Hepatocyte (in vitro differentiated cells): Measurements from ENCODE around the gene RDX. TPM values are rescaled to one million over a fixed set of nuclear protein-coding genes. Genes with fewer than 3 reads are reported as not detected.
A peak's percentile ranks its signal among the peaks of the same experiment; 100 is the strongest.

Experiments
- DNase-seq: peaks from one replicate; pipeline ENCODE4 v3.0.0-alpha.2; 2016; ENCODE audit warnings: low spot score
- H2AFZ ChIP-seq: fragments of 200-600 bp; sonication (generic); 2 replicates; pipeline ENCODE4 v1.6.0; 2016; ENCODE audit warnings: antibody characterized with exemption, mild to moderate bottlenecking
- H3K27ac ChIP-seq: fragments of 200-600 bp; sonication (generic); 2 replicates; pipeline ENCODE4 v1.5.1; 2016; ENCODE audit warnings: mild to moderate bottlenecking
- H3K27me3 ChIP-seq: fragments of 200-600 bp; sonication (generic); 2 replicates; pipeline ENCODE4 v1.6.1; 2016
- H3K36me3 ChIP-seq: fragments of 200-600 bp; sonication (generic); replicated peaks from 2 replicates; pipeline ENCODE4 v1.5.1; 2016; ENCODE audit warnings: low read depth; ENCODE audit not compliant: insufficient read depth
- H3K4me1 ChIP-seq: fragments of 200-600 bp; sonication (generic); 2 replicates; pipeline ENCODE4 v1.5.1; 2016; ENCODE audit warnings: mild to moderate bottlenecking, moderate library complexity; ENCODE audit not compliant: insufficient read depth
- H3K4me2 ChIP-seq: fragments of 200-600 bp; sonication (generic); 2 replicates; pipeline ENCODE4 v1.6.0; 2016
- H3K4me3 ChIP-seq: fragments of 200-600 bp; sonication (generic); 2 replicates; pipeline ENCODE4 v1.5.1; 2016; ENCODE audit warnings: mild to moderate bottlenecking
- H3K79me2 ChIP-seq: fragments of 200-600 bp; sonication (generic); 2 replicates; pipeline ENCODE4 v1.6.0; 2017; ENCODE audit warnings: mild to moderate bottlenecking
- H3K9me2 ChIP-seq: fragments of 200-600 bp; sonication (generic); replicated peaks from 2 replicates; pipeline ENCODE4 v1.6.0; 2017; ENCODE audit warnings: mild to moderate bottlenecking; ENCODE audit not compliant: insufficient read depth
- H3K9me3 ChIP-seq: fragments of 200-600 bp; sonication (generic); 2 replicates; pipeline ENCODE4 v1.5.1; 2016; ENCODE audit warnings: low read depth, mild to moderate bottlenecking
- H4K20me1 ChIP-seq: fragments of 200-600 bp; sonication (generic); 2 replicates; pipeline ENCODE4 v1.6.0; 2016; ENCODE audit warnings: mild to moderate bottlenecking; ENCODE audit not compliant: insufficient read depth, poor library complexity, severe bottlenecking
- EZH2 ChIP-seq: fragments of 200-600 bp; sonication (generic); IDR thresholded peaks from 2 replicates; pipeline ENCODE4 v1.6.1; 2016; ENCODE audit warnings: antibody characterized with exemption, mild to moderate bottlenecking, borderline replicate concordance
- EZH2phosphoT487 ChIP-seq: fragments of 200-600 bp; sonication (generic); IDR thresholded peaks from one replicate; pipeline ENCODE4 v1.6.1; 2018; ENCODE audit warnings: antibody characterized with exemption, mild to moderate bottlenecking, low read depth, moderate library complexity; ENCODE audit not compliant: unreplicated experiment, severe bottlenecking
- WGBS: methylation state at CpG from one replicate; pipeline ENCODE4 v1.1.6; 2016; ENCODE audit warnings: low lambda C conversion rate; ENCODE audit errors: missing lambda C conversion rate; 5-methylcytosine and 5-hydroxymethylcytosine counted together
- polyA plus RNA-seq: library from polyadenylated mRNA; unstranded; fragments of >200 nt; fragmentation: Nextera tagmentation; extraction: Ambion mirVana; gene quantifications from 2 replicates; pipeline ENCODE4 v1.2.1, GENCODE V29; 2016
- total RNA-seq: library from RNA; depleted of rRNA; stranded (reverse); fragments of >200 nt; gene quantifications from 2 replicates; pipeline ENCODE4 v1.2.3, GENCODE V29; 2014
- TF ChIP-seq, protein P1 (sequence below): fragments of 200-600 bp; sonication (generic); IDR thresholded peaks from 2 replicates; pipeline ENCODE4 v1.5.1; 2016; ENCODE audit warnings: antibody characterized with exemption, mild to moderate bottlenecking; ENCODE audit not compliant: poor library complexity

Gene RDX
- total and polyA plus RNA-seq, 2 experiments from 2014 or later = 106 to 143 TPM

DNA sequence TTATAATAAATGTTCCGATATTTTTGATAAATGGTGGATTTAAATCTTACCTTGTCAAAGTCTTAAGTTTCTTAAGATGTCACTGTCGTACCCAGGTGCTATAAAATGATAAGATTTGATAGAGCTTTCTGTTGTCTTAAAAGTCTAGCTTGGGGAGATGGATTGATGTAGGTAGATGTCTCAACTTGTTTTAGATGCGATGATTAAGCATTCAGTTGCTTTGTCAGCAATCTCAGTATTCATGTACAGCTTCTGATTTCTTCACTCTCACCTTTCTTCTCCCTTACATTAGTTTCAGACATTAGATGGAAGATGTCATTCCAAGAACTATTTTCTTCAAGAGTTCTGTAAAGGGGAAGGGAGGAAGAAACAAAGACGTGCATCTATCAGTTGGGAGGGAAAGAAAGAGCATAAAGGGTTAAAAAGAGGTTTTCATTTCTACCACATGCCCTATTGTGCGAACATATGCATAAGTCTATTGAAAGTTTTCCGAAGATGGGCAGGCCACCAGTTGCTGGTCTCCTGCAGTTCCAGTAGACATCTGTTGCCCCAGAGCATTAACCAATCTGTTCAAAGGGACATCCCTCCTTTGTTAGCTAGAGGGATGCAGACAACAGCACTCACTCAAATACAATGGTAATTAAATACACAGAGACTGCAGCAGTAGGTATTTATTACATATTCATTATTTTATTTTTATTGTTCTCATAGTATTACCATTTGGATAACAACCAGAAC is 164.9 kb downstream of the RDX start:
- H3K4me1 ChIP-seq = peaks cover 13% of the 10 kb centered on the region
- H3K27ac ChIP-seq = no peak overlapping the region
- no peaks in the 10 kb centered on the region for H4K20me1 ChIP-seq
- TF ChIP-seq EZH2 (no peak), EZH2phosphoT487 (no peak)
- TF ChIP-seq, protein P1, sequence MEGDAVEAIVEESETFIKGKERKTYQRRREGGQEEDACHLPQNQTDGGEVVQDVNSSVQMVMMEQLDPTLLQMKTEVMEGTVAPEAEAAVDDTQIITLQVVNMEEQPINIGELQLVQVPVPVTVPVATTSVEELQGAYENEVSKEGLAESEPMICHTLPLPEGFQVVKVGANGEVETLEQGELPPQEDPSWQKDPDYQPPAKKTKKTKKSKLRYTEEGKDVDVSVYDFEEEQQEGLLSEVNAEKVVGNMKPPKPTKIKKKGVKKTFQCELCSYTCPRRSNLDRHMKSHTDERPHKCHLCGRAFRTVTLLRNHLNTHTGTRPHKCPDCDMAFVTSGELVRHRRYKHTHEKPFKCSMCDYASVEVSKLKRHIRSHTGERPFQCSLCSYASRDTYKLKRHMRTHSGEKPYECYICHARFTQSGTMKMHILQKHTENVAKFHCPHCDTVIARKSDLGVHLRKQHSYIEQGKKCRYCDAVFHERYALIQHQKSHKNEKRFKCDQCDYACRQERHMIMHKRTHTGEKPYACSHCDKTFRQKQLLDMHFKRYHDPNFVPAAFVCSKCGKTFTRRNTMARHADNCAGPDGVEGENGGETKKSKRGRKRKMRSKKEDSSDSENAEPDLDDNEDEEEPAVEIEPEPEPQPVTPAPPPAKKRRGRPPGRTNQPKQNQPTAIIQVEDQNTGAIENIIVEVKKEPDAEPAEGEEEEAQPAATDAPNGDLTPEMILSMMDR = no peak
- no peak for DNase-seq
- no peak overlapping the region for H2AFZ ChIP-seq
- no peaks in the 10 kb centered on the region for H3K9me3 ChIP-seq
- H3K79me2 ChIP-seq = peaks cover 34% of the 10 kb centered on the region
- H3K9me2 ChIP-seq = no peaks in the 10 kb centered on the region
- H3K36me3 ChIP-seq = no peaks in the 10 kb centered on the region
- H3K4me2 ChIP-seq = no peak overlapping the region
- H3K27me3 ChIP-seq = no peaks in the 10 kb centered on the region
- H3K4me3 ChIP-seq = no peak overlapping the region
- WGBS = 89% methylated on average over 6 of the region's 6 CpGs

DNA sequence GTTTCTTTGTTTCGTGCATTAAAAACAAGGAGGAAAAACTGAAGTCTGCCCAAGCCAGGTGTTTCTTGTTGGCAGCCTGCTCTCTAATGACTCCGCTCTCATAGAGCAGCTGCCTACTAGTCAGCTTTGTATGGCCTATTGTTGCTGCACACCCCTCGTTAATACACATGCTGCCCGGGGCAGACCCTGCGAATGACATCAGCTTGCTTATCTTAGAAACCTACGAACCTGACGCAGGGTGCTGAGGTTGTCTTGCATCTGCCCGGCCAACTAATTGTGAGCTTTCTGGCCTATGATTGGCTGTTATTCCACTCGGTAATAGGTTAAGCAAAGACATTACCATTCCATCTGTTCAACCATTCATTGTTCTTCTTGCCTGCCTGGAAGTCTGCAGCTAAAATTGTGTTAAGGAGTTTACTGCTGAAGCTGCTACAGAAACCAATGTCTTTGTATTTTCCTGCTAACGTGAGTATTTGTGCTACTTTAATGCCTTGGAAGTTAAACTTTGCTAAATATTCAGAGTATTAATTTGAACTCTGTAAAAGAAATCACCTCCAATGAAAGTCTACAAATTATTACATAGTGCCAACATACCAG is 165.7 kb downstream of the RDX start:
- no peaks in the 10 kb centered on the region for H4K20me1 ChIP-seq
- 43% methylated on average over 10 of the region's 10 CpGs for WGBS
- peaks cover 13% of the 10 kb centered on the region for H3K4me1 ChIP-seq
- H2AFZ ChIP-seq = no peak overlapping the region
- DNase-seq = peak; percentile 16
- H3K79me2 ChIP-seq = peaks cover 37% of the 10 kb centered on the region
- no peaks in the 10 kb centered on the region for H3K27me3 ChIP-seq
- H3K27ac ChIP-seq = no peak overlapping the region
- H3K9me2 ChIP-seq = no peaks in the 10 kb centered on the region
- H3K4me3 ChIP-seq = no peak overlapping the region
- no peaks in the 10 kb centered on the region for H3K9me3 ChIP-seq
- no peaks in the 10 kb centered on the region for H3K36me3 ChIP-seq
- H3K4me2 ChIP-seq = no peak overlapping the region
- TF ChIP-seq EZH2phosphoT487 = no peak
- no peak for TF ChIP-seq EZH2
- TF ChIP-seq, protein P1 = no peak

DNA sequence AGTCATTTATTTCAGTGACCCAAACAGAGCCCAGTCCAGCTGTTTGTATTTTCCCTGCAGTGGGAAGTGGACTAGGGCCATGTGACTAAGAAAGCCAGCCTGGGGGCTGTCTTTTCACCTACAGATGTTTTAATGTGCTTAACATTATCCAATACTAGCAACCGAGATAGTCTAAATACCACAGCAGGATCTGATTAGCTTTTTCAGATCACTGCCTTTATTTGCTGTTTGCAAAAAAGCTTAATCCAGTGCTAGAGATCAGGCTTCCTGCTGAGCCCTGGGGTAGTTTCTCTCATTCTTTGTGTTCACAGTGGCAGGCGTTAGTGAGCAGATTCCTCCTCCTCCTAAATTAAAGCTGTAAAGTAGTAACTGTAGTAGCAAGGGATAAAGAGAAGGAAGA is 168.3 kb downstream of the RDX start:
- 18% methylated on average over 2 of the region's 2 CpGs for WGBS
- Histone ChIP-seq H3K9me2 (no peaks in the 10 kb centered on the region), H3K4me2 (peak overlapping the region; percentile 22), H3K36me3 (no peaks in the 10 kb centered on the region), H3K79me2 (peaks cover 39% of the 10 kb centered on the region), H3K27me3 (no peaks in the 10 kb centered on the region), H3K4me1 (peaks cover 13% of the 10 kb centered on the region), H2AFZ (no peak overlapping the region), H3K27ac (peak overlapping the region; percentile 38), H3K4me3 (no peak overlapping the region), H4K20me1 (no peaks in the 10 kb centered on the region), H3K9me3 (no peaks in the 10 kb centered on the region)
- TF ChIP-seq EZH2phosphoT487 = no peak
- TF ChIP-seq, protein P1 = no peak
- no peak for TF ChIP-seq EZH2
- no peak for DNase-seq
